Measurements from ENCODE around the gene DAZAP1.

GRCh38 chr19:1369214-1369805 is 38.1 kb upstream of the DAZAP1 start:
- TF ChIP-seq CTCF (IDR thresholded peaks at IDR 0.05) (no peak), ZFX (IDR thresholded peaks at IDR 0.05; ENCODE audit: borderline replicate concordance) (no peak)

Data from 22Rv1 (cell line).